SK-N-MC (cell line): Measurements from ENCODE around the gene PGGHG.

Experiments used
- EZH2 ChIP-seq: fragments of 200-600 bp; sonication (generic); IDR thresholded peaks from one replicate; pipeline ENCODE4 v1.6.1; 2017; ENCODE audit warnings: antibody characterized with exemption
- FOXP2 ChIP-seq: optimal IDR thresholded peaks from 2 replicates; pipeline ENCODE3; 2011; ENCODE audit warnings: mild to moderate bottlenecking, moderate library complexity; ENCODE audit not compliant: insufficient read depth; ENCODE audit errors: extremely low read length, control extremely low read depth
- POLR2AphosphoS5 ChIP-seq: IDR thresholded peaks from 2 replicates; pipeline ENCODE4 v1.6.1; 2012; ENCODE audit warnings: mild to moderate bottlenecking, low read depth, low read length, borderline replicate concordance

- TF ChIP-seq POLR2AphosphoS5: no peak
- TF ChIP-seq FOXP2: no peak
- no peak for TF ChIP-seq EZH2
Observed at GRCh38 chr11:289398-289711, 429 bp downstream of the PGGHG start.
